Immature natural killer cell (primary cell): ENCODE measurements around the gene MEF2B. TPM values are rescaled to one million over a fixed set of nuclear protein-coding genes. Genes with fewer than 3 reads are reported as not detected.
"Not testable (repeated sequence)": the region's sequence is repeated elsewhere in the genome, so short reads cannot be mapped to it uniquely, and the experiment has no call there.

ENCODE experiments used
- DNase-seq, 3 donors: peaks; one replicate each; pipeline ENCODE4 v3.0.0; 2022; ENCODE audit warnings: mixed read lengths in 1 of 3
- H3K27ac Mint-ChIP-seq, 6 donors: one replicate each; pipeline ENCODE4 v1.8.0; 2020; ENCODE audit warnings: mixed read lengths in 6 of 6, mild to moderate bottlenecking in 5 of 6, inconsistent platforms in 4 of 6, moderate library complexity in 3 of 6
- H3K27me3 Mint-ChIP-seq, 3 donors: one replicate each; pipeline ENCODE4 v1.8.0; 2020 to 2021; ENCODE audit warnings: low read depth in 3 of 3, mild to moderate bottlenecking in 3 of 3, mixed read lengths in 3 of 3, moderate library complexity in 3 of 3, inconsistent platforms in 1 of 3
- H3K36me3 Mint-ChIP-seq, 3 donors: one replicate each; pipeline ENCODE4 v1.8.0; 2020; ENCODE audit warnings: mixed read lengths in 3 of 3, inconsistent platforms in 2 of 3, mild to moderate bottlenecking in 2 of 3
- H3K4me1 Mint-ChIP-seq, 2 donors: one replicate each; pipeline ENCODE4 v1.8.0; 2020; ENCODE audit warnings: inconsistent platforms in 2 of 2, mild to moderate bottlenecking in 2 of 2, mixed read lengths in 2 of 2, moderate library complexity in 1 of 2
- H3K4me3 Mint-ChIP-seq, 5 donors: one replicate each; pipeline ENCODE4 v1.8.0; 2020; ENCODE audit warnings: mild to moderate bottlenecking in 5 of 5, mixed read lengths in 5 of 5, inconsistent platforms in 3 of 5, moderate library complexity in 3 of 5
- H3K9me3 Mint-ChIP-seq, 6 donors: one replicate each; pipeline ENCODE4 v1.8.0; 2020; ENCODE audit warnings: mild to moderate bottlenecking in 6 of 6, mixed read lengths in 6 of 6, inconsistent platforms in 4 of 6, moderate library complexity in 3 of 6
- polyA plus RNA-seq, 3 donors: library from polyadenylated mRNA; unstranded; fragments of 300-500 nt; fragmentation: Illumina TruSeq; gene quantifications; one replicate each; pipeline ENCODE4 v1.2.3, GENCODE V29; 2021

Gene MEF2B
- polyA plus RNA-seq, 3 donors from 2014 or later: 0.35 to 0.82 TPM; not detected in 1

GRCh38 chr19:19102566-19102965 is 67.5 kb downstream of the MEF2B start:
- H3K36me3 Mint-ChIP-seq: peaks cover 3 to 11% (median 3%) of the 10 kb centered on the region in 3 donors
- not testable (repeated sequence) for H3K4me1 Mint-ChIP-seq, H3K4me3 Mint-ChIP-seq, DNase-seq, H3K27ac Mint-ChIP-seq, H3K9me3 Mint-ChIP-seq, H3K27me3 Mint-ChIP-seq

- no peaks in the 10 kb centered on the region for H3K27me3 Mint-ChIP-seq
- DNase-seq: no peak
- H3K9me3 Mint-ChIP-seq: no peaks in the 10 kb centered on the region
- H3K36me3 Mint-ChIP-seq: peaks cover 3 to 10% (median 3%) of the 10 kb centered on the region in 3 donors
- H3K4me3 Mint-ChIP-seq: no peak overlapping the region
- peaks cover 0 to 4% of the 10 kb centered on the region in 2 donors for H3K4me1 Mint-ChIP-seq
- H3K27ac Mint-ChIP-seq: peak overlapping the region in 1 of 6 donors; percentile 7
Measured at GRCh38 chr19:19101540-19101939, 68.5 kb downstream of the MEF2B start.

GRCh38 chr19:19098703-19099632 is 71.1 kb downstream of the MEF2B start:
- Mint-ChIP-seq H3K27ac (no peak overlapping the region), H3K4me1 (peaks cover 2 to 6% of the 10 kb centered on the region in 2 donors), H3K36me3 (peaks cover 3 to 10% (median 3%) of the 10 kb centered on the region in 3 donors), H3K4me3 (no peak overlapping the region), H3K27me3 (no peaks in the 10 kb centered on the region), H3K9me3 (no peaks in the 10 kb centered on the region)
- DNase-seq: no peak

- Mint-ChIP-seq H3K27me3 (no peaks in the 10 kb centered on the region), H3K4me3 (no peak overlapping the region), H3K4me1 (peaks cover 2 to 6% of the 10 kb centered on the region in 2 donors), H3K36me3 (peaks cover 3 to 10% (median 3%) of the 10 kb centered on the region in 3 donors), H3K9me3 (no peaks in the 10 kb centered on the region), H3K27ac (peak overlapping the region in 1 of 6 donors; percentile 78)
- DNase-seq: no peak
Measured at GRCh38 chr19:19098084-19098702, 71.9 kb downstream of the MEF2B start.

- Mint-ChIP-seq H3K4me3 (no peak overlapping the region), H3K9me3 (no peaks in the 10 kb centered on the region), H3K27ac (no peak overlapping the region), H3K4me1 (peaks cover 6% of the 10 kb centered on the region in 2 donors), H3K36me3 (peaks cover 3 to 10% (median 3%) of the 10 kb centered on the region in 3 donors), H3K27me3 (no peaks in the 10 kb centered on the region)
- no peak for DNase-seq
Measured at GRCh38 chr19:19096641-19097627, 73.1 kb downstream of the MEF2B start.

- no peak for DNase-seq
- H3K4me3 Mint-ChIP-seq: no peak overlapping the region
- no peaks in the 10 kb centered on the region for H3K27me3 Mint-ChIP-seq
- H3K9me3 Mint-ChIP-seq: no peaks in the 10 kb centered on the region
- H3K4me1 Mint-ChIP-seq: peaks cover 6% of the 10 kb centered on the region in 2 donors
- H3K36me3 Mint-ChIP-seq: peaks cover 3 to 10% (median 3%) of the 10 kb centered on the region in 3 donors
- no peak overlapping the region for H3K27ac Mint-ChIP-seq
Measured at GRCh38 chr19:19095691-19096090, 74.4 kb downstream of the MEF2B start.

Other genes starting within 250 kb of the MEF2B start
- under 1 TPM in 1 of 3 donors, not detected in 2; 0.47 TPM for gene HOMER3, start 229.0 kb downstream of the MEF2B start, polyA plus RNA-seq
- gene SUGP2, start 136.7 kb downstream of the MEF2B start, polyA plus RNA-seq: 10 to 100 TPM in 1 of 3 donors, 1 to 10 TPM in 2; 7.4 to 19.4 (median 7.9) TPM
- gene ARMC6, start 136.7 kb downstream of the MEF2B start, polyA plus RNA-seq: 10 to 100 TPM; 45.8 to 58.4 (median 49.9) TPM
- gene SLC25A42, start 106.3 kb downstream of the MEF2B start, polyA plus RNA-seq: 10 to 100 TPM; 10.4 to 24.8 (median 12.9) TPM
- gene TMEM161A, start 31.8 kb downstream of the MEF2B start, polyA plus RNA-seq: 10 to 100 TPM; 22.0 to 44.4 (median 32.3) TPM
- 10 to 100 TPM; 20.3 to 29.6 (median 26.9) TPM for gene BORCS8, start 21.9 kb upstream of the MEF2B start, polyA plus RNA-seq
- gene RFXANK, start 22.0 kb upstream of the MEF2B start, polyA plus RNA-seq: 100 to 1,000 TPM in 1 of 3 donors, 10 to 100 TPM in 2; 93.2 to 105 (median 93.4) TPM
- 10 to 100 TPM; 15.4 to 27.2 (median 26.8) TPM for gene NR2C2AP, start 33.2 kb upstream of the MEF2B start, polyA plus RNA-seq
- not detected for gene NCAN, start 41.7 kb upstream of the MEF2B start, polyA plus RNA-seq
- gene TM6SF2, start 103.0 kb upstream of the MEF2B start, polyA plus RNA-seq: not detected
- 10 to 100 TPM; 25.4 to 47.1 (median 27.7) TPM for gene SUGP1, start 150.2 kb upstream of the MEF2B start, polyA plus RNA-seq
- 10 to 100 TPM in 2 of 3 donors, 1 to 10 TPM in 1; 8.5 to 25.5 (median 21.0) TPM for gene MAU2, start 150.6 kb upstream of the MEF2B start, polyA plus RNA-seq
- gene GATAD2A, start 235.4 kb upstream of the MEF2B start, polyA plus RNA-seq: 10 to 100 TPM in 2 of 3 donors, 1 to 10 TPM in 1; 8.8 to 48.5 (median 21.0) TPM